Liver (tissue), 9 donors: ENCODE measurements around the gene SGCD. TPM values are rescaled to one million over a fixed set of nuclear protein-coding genes. Genes with fewer than 3 reads are reported as not detected.

Experiments
- DNase-seq: peaks from one replicate; pipeline ENCODE4 v3.0.0-alpha.2; 2017; ENCODE audit warnings: low spot score
- H3K27ac ChIP-seq, 2 donors: one replicate each; pipeline ENCODE4 v1.7.0; 2013; ENCODE audit warnings: inconsistent platforms in 2 of 2, low read length in 2 of 2, control low read depth in 1 of 2, low read depth in 1 of 2, mild to moderate bottlenecking in 1 of 2
- H3K27me3 ChIP-seq, 4 donors: one replicate each; pipeline versions ENCODE4 v1.6.1 to v1.7.0; 2013; ENCODE audit warnings: low read length in 3 of 4, inconsistent platforms in 1 of 4, mild to moderate bottlenecking in 1 of 4, moderate library complexity in 1 of 4; ENCODE audit not compliant: control insufficient read depth in 4 of 4, insufficient read depth in 4 of 4
- H3K36me3 ChIP-seq, 4 donors: one replicate each; pipeline versions ENCODE4 v1.6.1 to v1.7.0; 2013; ENCODE audit warnings: low read length in 3 of 4, mild to moderate bottlenecking in 3 of 4, low read depth in 1 of 4, moderate library complexity in 1 of 4; ENCODE audit not compliant: control insufficient read depth in 4 of 4, insufficient read depth in 3 of 4
- H3K4me1 ChIP-seq, 4 donors: one replicate each; pipeline versions ENCODE4 v1.6.1 to v1.7.0; 2013; ENCODE audit warnings: low read length in 3 of 4, mild to moderate bottlenecking in 3 of 4, moderate library complexity in 1 of 4; ENCODE audit not compliant: control insufficient read depth in 4 of 4, insufficient read depth in 4 of 4
- H3K4me3 ChIP-seq, 3 donors: one replicate each; pipeline versions ENCODE4 v1.6.1 to v1.7.0; 2013; ENCODE audit warnings: low read length in 3 of 3, control low read depth in 1 of 3, low read depth in 1 of 3, mild to moderate bottlenecking in 1 of 3
- H3K9ac ChIP-seq, 2 donors: one replicate each; pipeline ENCODE4 v1.7.0; 2013; ENCODE audit warnings: low read length in 2 of 2, mild to moderate bottlenecking in 2 of 2, moderate library complexity in 2 of 2, control low read depth in 1 of 2, low read depth in 1 of 2
- H3K9me3 ChIP-seq, 4 donors: one replicate each; pipeline versions ENCODE4 v1.6.1 to v1.7.0; 2013; ENCODE audit warnings: low read length in 3 of 4; ENCODE audit not compliant: control insufficient read depth in 4 of 4
- ATF3 ChIP-seq: IDR thresholded peaks from 2 replicates; pipeline ENCODE4 v1.6.1; 2016; ENCODE audit warnings: antibody characterized with exemption
- CTCF ChIP-seq: fragments of 150-350 bp; IDR thresholded peaks from 2 replicates; pipeline ENCODE4 v1.5.1; 2017; ENCODE audit warnings: improper control_type of control experiment, low read depth, low read length; ENCODE audit not compliant: missing input control
- EGR1 ChIP-seq, 2 donors: IDR thresholded peaks; 2 replicates each; pipeline ENCODE4 v1.6.1; 2016 to 2018; ENCODE audit warnings: antibody characterized with exemption in 2 of 2, low read depth in 2 of 2
- FOXA1 ChIP-seq: IDR thresholded peaks from 2 replicates; pipeline ENCODE4 v1.6.1; 2016; ENCODE audit warnings: antibody characterized with exemption
- FOXA2 ChIP-seq: IDR thresholded peaks from 2 replicates; pipeline ENCODE4 v1.6.1; 2016; ENCODE audit warnings: antibody characterized with exemption
- GABPA ChIP-seq, 2 donors: IDR thresholded peaks in 1 of 2; conservative IDR thresholded peaks in 1 of 2; 2 replicates each; pipeline ENCODE4 v1.6.1; 2016; ENCODE audit warnings: antibody characterized with exemption in 2 of 2, mild to moderate bottlenecking in 1 of 2, moderate library complexity in 1 of 2
- HNF4A ChIP-seq, 2 donors: conservative IDR thresholded peaks; 2 replicates each; pipeline ENCODE4 v1.6.1; 2016; ENCODE audit warnings: antibody characterized with exemption in 2 of 2, mild to moderate bottlenecking in 2 of 2
- JUND ChIP-seq, 2 donors: IDR thresholded peaks; 2 replicates each; pipeline ENCODE4 v1.6.1; 2016; ENCODE audit warnings: antibody characterized with exemption in 2 of 2
- MAX ChIP-seq: IDR thresholded peaks from 2 replicates; pipeline ENCODE4 v1.6.1; 2016; ENCODE audit warnings: antibody characterized with exemption
- NR2F2 ChIP-seq: IDR thresholded peaks from 2 replicates; pipeline ENCODE4 v1.6.1; 2016; ENCODE audit warnings: antibody characterized with exemption
- RAD21 ChIP-seq, 2 donors: IDR thresholded peaks; 2 replicates each; pipeline ENCODE4 v1.6.1; 2016; ENCODE audit warnings: antibody characterized with exemption in 2 of 2, mild to moderate bottlenecking in 2 of 2
- REST ChIP-seq: IDR thresholded peaks from 2 replicates; pipeline ENCODE4 v1.6.1; 2016; ENCODE audit warnings: antibody characterized with exemption, mild to moderate bottlenecking
- RXRA ChIP-seq, 2 donors: IDR thresholded peaks; 2 replicates each; pipeline ENCODE4 v1.6.1; 2017 to 2018; ENCODE audit warnings: antibody characterized with exemption in 2 of 2, mild to moderate bottlenecking in 1 of 2
- SP1 ChIP-seq: IDR thresholded peaks from 2 replicates; pipeline ENCODE4 v1.6.1; 2018; ENCODE audit warnings: antibody characterized with exemption, mild to moderate bottlenecking
- TAF1 ChIP-seq: conservative IDR thresholded peaks from 2 replicates; pipeline ENCODE4 v1.6.1; 2016; ENCODE audit warnings: antibody characterized with exemption, mild to moderate bottlenecking
- YY1 ChIP-seq: IDR thresholded peaks from 2 replicates; pipeline ENCODE4 v1.6.1; 2016; ENCODE audit warnings: antibody characterized with exemption, mild to moderate bottlenecking
- ZBTB33 ChIP-seq: IDR thresholded peaks from 2 replicates; pipeline ENCODE4 v1.6.1; 2016; ENCODE audit warnings: antibody characterized with exemption
- WGBS: extraction: QIAGEN DNeasy Blood & Tissue Kit; methylation state at CpG from one replicate; pipeline ENCODE4 v1.1.7; 2013; 5-methylcytosine and 5-hydroxymethylcytosine counted together
- polyA plus RNA-seq, 2 donors: library from polyadenylated mRNA; stranded (reverse) in 1 of 2; unstranded in 1 of 2; fragments of 200-250 nt in 1 of 2; fragments of >200 nt in 1 of 2; fragmentation: Nextera tagmentation in 1 of 2; extraction: Ambion mirVana in 1 of 2; gene quantifications; one replicate each; pipeline versions ENCODE4 v1.2.1 to v1.2.3, GENCODE V29; 2013 to 2015
- total RNA-seq, 2 donors: library from RNA; depleted of rRNA; stranded (reverse); fragments of >200 nt; gene quantifications; one replicate each; pipeline ENCODE4 v1.2.3, GENCODE V29; 2014
- donor health status: healthy.
- donor health status: healthy.
- donor health status: healthy.
- donor health status: healthy.
- donor health status: healthy.

SGCD gene
- total and polyA plus RNA-seq, 4 donors: 0.35 to 1.7 (median 1.0) TPM

GRCh38 chr5:156641686-156642085 lies 314.7 kb downstream of the SGCD start (continued):
- TF ChIP-seq ZBTB33 (no peak), ATF3 (no peak), RAD21 (IDR thresholded peaks at IDR 0.05) (no peak), EGR1 (IDR thresholded peaks at IDR 0.05; ENCODE audit: low read depth in 2 of 2) (no peak), RXRA (IDR thresholded peaks at IDR 0.05) (no peak), GABPA (IDR thresholded peaks at IDR 0.05 in 1 of 2, conservative IDR thresholded peaks at IDR 0.05 in 1 of 2) (no peak), JUND (IDR thresholded peaks at IDR 0.05) (no peak), MAX (no peak)

GRCh38 chr5:156647034-156647451 lies 320.1 kb downstream of the SGCD start:
- no peak for TF ChIP-seq RAD21 (IDR thresholded peaks at IDR 0.05)
- no peak for TF ChIP-seq JUND (IDR thresholded peaks at IDR 0.05)
- TF ChIP-seq TAF1: no peak
- no peak for TF ChIP-seq NR2F2
- TF ChIP-seq EGR1 (IDR thresholded peaks at IDR 0.05; ENCODE audit: low read depth in 2 of 2): no peak
- no peak for TF ChIP-seq CTCF
- TF ChIP-seq HNF4A (conservative IDR thresholded peaks at IDR 0.05): no peak
- TF ChIP-seq SP1: no peak
- TF ChIP-seq FOXA2: no peak
- no peak for TF ChIP-seq FOXA1
- TF ChIP-seq MAX: no peak
- 49% methylated on average over 4 of the region's 4 CpGs for WGBS
- Histone ChIP-seq H3K4me1 (no peaks in the 10 kb centered on the region), H3K4me3 (no peak overlapping the region), H3K9me3 (no peaks in the 10 kb centered on the region), H3K27ac (no peak overlapping the region), H3K27me3 (no peaks in the 10 kb centered on the region), H3K36me3 (no peaks in the 10 kb centered on the region), H3K9ac (no peak overlapping the region)
- DNase-seq: no peak

GRCh38 chr5:156654444-156654843 lies 327.5 kb downstream of the SGCD start:
- no peak for TF ChIP-seq ZBTB33
- TF ChIP-seq REST: no peak
- TF ChIP-seq CTCF: no peak
- TF ChIP-seq TAF1: no peak
- no peak for TF ChIP-seq EGR1 (IDR thresholded peaks at IDR 0.05; ENCODE audit: low read depth in 2 of 2)
- no peak for TF ChIP-seq YY1
- no peak overlapping the region for H3K4me3 ChIP-seq
- H3K4me1 ChIP-seq: peaks cover 0 to 1% (median 0%) of the 10 kb centered on the region in 4 donors
- H3K27me3 ChIP-seq: no peaks in the 10 kb centered on the region
- H3K9me3 ChIP-seq: no peaks in the 10 kb centered on the region
- no peak overlapping the region for H3K9ac ChIP-seq
- no peak overlapping the region for H3K27ac ChIP-seq
- DNase-seq: no peak
- H3K36me3 ChIP-seq: no peaks in the 10 kb centered on the region
